Activated T-cell treated with anti-CD3 and anti-CD28 coated beads for 1 hour (primary cell): ENCODE measurements around the gene TAF6L.
"Not testable (repeated sequence)": the region's sequence is repeated elsewhere in the genome, so short reads cannot be mapped to it uniquely, and the experiment has no call there.

Experiments used
- DNase-seq: peaks from one replicate; pipeline ENCODE4 v3.0.0-alpha.2; 2020; ENCODE audit warnings: low read depth

The TAF6L gene

DNA sequence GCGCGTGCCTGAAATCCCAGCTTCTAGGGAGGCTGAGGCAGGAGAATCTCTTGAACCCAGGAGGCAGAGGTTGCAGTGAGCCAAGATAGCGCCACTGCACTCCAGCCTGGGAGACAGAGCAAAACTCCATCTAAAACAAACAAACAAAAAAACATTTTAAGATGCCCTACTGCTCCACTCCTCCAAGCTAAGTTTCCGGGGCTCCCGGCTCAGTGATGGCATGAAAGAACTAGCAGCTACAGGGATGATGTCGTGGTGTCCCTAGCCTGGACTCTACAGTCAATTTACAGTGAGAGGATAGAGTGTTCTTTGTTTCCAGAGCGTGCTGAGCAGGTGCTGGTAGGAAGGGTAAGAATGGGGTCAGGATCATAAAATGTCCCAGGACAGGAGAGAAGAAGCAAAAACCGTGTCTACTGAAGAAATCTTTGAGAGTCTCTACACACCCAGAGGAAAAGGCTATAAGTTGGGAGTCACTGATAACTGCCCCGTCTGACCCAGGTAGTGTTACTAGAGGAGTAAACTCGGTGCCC is 16.0 kb upstream of the TAF6L start:
- DNase-seq: no peak

GRCh38 chr11:62757846-62758788 is 13.1 kb upstream of the TAF6L start:
- DNase-seq: no peak

DNA sequence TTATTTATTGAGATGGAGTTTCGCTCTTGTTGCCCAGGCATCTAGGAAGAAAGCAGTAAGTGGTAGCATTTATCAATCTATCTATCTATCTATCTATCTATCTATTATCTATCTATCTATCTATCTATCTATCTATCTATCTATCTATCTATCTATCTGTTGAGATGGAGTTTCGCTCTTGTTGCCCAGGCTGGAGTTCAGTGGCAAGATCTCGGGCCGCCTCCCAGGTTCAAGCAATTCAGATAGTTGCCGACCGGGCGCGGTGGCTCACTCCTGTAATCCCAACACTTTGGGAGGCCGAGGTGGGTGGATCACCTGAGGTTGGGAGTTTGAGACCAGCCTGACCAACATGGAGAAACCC is 10.3 kb upstream of the TAF6L start:
- not testable (repeated sequence) for DNase-seq

- DNase-seq: no peak
Observed at GRCh38 chr11:62770778-62771143, 435 bp upstream of the TAF6L start.

GRCh38 chr11:62774407-62774806 is 3.2 kb downstream of the TAF6L start:
- DNase-seq: no peak

GRCh38 chr11:62775646-62776045 is 4.5 kb downstream of the TAF6L start:
- no peak for DNase-seq

- no peak for DNase-seq
Observed at GRCh38 chr11:62777389-62777788, 6.2 kb downstream of the TAF6L start.

GRCh38 chr11:62778441-62778840 is 7.2 kb downstream of the TAF6L start:
- no peak for DNase-seq

- no peak for DNase-seq
Observed at GRCh38 chr11:62782753-62783152, 11.6 kb downstream of the TAF6L start.

DNA sequence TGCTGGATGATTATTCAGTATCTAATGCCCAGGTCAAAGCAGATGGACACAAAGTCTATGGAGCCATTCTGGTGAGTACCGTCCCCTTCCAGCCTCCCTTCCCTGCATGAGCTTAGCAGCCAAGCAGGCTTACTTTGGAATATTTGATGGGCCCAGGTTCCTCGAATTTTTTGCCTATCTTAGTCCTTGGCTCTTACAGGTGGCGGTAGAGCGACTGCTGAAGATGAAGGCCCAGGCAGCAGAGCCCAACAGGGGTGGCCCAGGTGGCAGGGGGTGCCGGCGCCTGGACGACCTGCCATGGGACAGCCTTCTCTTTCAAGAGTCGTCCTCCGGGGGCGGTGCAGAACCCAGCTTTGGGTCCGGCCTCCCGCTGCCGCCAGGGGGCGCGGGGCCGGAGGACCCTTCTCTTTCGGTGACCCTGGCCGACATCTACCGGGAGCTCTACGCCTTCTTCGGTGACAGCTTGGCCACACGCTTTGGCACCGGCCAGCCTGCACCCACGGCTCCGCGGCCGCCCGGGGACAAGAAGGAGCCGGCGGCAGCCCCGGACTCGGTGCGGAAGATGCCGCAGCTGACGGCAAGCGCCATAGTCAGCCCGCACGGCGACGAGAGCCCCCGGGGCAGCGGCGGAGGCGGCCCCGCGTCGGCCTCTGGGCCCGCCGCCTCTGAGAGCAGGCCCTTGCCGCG is 15.3 kb downstream of the TAF6L start:
- peak; percentile 78 for DNase-seq

DNA sequence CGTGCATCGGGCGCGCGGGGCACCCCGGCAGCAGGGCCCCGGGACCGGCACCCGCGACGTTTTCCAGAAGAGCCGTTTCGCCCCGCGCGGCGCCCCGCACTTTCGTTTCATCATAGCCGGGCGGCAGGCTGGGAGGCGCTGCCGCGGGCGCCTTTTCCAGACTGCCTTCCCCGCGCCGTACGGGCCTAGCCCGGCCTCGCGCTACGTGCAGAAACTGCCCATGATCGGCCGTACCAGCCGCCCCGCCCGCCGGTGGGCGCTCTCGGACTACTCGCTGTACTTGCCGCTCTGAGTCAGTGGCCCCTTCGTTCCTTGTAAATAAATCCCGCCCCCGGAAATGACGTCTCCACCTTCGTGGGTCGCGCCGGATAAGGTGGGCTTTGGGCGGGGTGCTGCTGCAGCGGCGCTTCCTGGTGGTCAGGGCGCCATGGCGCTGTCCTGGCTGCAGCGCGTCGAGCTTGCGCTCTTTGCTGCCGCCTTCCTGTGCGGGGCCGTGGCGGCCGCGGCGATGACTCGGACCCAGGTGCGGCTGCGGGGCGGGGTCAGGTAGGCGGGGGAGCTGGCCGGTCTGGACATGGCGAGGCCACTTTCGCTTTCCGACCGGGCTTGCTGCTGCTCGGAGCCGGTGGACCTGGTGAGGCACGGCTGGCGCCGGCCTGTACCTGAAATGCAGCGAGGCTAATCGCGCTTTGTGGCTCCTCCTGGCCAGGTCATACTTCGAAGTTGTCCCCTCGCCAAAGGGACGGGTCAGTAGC is 16.0 kb downstream of the TAF6L start, which contains the start of gene TMEM179B:
Gene TMEM179B, plus strand, starts transcription at position 398 of the 755 bp plus-strand sequence. Its CDS starts 30 bp downstream, at position 428.
- DNase-seq: peak; percentile 98

DNA sequence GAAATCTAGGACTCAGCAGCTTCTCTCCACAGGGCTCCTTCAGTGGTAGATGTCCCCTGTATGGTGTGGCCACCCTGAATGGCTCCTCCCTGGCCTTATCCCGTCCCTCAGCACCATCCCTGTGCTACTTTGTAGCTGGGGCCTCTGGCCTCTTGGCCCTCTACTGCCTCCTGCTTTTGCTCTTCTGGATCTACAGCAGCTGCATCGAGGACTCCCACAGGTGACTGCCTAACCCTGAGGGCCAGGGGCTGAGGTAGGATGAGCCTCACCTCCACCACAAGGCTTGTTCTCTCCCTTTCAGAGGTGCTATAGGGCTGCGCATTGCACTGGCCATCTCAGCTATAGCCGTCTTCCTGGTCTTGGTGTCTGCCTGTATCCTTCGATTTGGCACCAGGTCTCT is 17.8 kb downstream of the TAF6L start:
- no peak for DNase-seq

DNA sequence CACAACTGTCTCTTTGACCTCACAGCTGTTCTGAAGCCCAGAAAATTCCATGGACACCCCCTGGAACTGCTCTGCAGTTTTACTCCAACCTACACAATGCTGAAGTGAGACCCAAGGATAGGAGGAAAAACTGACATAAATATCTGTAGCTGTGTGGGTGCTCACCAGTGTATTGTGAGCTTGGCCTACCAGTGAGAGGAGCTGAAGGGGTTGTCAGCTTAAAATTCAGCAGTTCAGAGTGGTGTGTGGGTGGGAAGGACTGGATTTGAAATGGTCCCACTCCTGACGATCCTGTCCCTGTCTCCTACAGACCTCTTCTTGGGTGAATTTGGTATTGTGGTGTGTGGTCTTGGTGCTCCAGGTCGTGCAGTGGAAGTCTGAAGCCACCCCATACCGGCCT is 18.4 kb downstream of the TAF6L start:
- DNase-seq: no peak

DNA sequence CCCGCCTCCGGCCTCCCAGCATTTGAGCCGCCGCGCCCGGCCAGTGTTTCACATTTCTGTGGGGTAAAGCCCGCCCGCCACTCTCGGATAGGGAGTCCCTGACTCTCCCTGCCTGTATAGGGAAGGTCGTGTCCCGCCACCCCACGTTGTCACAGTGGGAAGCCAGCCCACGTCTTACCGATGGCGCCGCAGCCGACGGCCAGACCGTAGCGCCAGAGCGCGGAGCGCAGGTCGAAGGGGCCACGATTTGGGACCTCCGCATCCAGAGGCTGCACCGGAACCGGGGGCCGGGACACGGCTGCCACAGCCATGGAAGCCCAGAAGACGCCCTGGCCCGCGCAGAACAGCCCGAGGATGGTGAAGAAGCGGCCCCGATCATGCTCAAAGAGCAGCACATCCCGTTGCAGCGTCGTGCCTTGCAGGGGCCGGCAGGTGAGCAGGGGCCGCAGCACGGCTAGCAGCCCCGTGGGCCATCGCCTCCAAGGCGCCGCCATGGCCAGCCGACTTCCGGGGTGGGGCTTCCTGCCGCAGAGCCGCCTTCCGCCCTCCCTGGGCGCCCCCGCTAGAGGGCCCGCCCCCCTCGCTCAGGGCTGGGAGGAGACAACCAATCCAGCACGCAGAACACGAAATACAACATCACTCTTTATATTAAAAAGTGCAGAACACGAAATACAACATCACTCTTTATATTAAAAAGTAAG is 20.5 kb downstream of the TAF6L start, which contains the start of gene TMEM223:
Gene TMEM223, minus strand, starts transcription at position 506 of the 701 bp plus-strand sequence. Its CDS starts 12 bp downstream, at position 494.
- DNase-seq: peak; percentile 86

DNA sequence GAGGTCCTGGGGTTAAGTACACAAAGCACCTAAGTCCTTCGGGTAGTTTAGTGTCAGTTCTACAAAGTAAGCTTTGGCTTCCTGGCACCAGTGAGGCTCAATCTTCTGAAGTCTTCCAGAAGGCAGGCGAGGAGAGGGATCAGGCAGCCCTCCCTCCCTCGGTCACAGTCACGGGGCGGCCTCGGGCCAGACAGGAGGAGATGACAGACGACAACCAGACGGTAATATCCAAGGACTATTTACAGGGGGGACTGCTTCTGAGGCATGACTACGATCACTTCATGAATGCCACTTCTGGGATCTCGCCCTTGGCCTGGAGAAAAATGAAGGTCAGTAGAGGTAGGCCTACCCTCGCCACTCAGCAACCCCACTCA is 21.0 kb downstream of the TAF6L start:
- no peak for DNase-seq

- no peak for DNase-seq
Observed at GRCh38 chr11:62794201-62794775, 23.1 kb downstream of the TAF6L start.

- no peak for DNase-seq
Observed at GRCh38 chr11:62796281-62796680, 25.1 kb downstream of the TAF6L start.

- no peak for DNase-seq
Observed at GRCh38 chr11:62799486-62799885, 28.3 kb downstream of the TAF6L start.

- DNase-seq: no peak
Observed at GRCh38 chr11:62801071-62801470, 29.9 kb downstream of the TAF6L start.

DNA sequence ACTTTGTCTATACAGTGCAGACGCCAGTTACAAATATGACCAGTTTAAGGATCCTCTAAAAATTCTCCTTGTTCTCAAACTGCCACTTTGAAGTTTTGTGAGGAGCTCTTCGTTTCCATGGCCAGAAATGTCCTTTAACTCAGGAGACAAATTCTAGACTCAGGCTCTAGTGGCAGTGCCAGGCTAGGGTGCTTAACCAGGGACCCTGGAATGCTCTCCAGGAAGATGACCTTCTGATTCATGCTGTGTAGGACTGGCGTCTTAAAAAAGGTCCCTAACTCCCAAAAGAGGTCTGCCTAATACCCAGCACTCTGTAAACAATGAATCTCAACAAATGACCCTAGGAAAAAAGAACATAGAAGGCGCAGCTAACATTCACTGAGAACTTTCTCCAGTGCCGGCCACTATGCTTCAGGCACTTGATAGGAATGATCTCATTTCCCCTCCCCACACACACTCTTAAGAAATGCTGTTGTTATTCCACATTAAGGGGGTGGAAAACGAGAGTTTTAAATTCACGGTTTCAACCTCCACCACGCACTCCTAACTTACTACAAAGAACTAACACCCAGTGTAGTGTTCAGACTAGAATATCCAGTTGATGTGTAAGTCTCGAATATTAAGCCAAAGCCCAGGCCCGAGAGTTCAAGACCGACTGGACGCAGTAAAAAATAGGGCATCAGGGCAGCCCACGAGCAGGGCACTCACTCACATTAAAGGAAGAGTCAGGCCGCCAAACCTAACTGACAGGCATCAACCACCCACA is 33.3 kb downstream of the TAF6L start:
- no peak for DNase-seq
